T-helper 2 cell (primary cell): Measurements from ENCODE around the gene ARPC4.
A peak's percentile ranks its signal among the peaks of the same experiment; 100 is the strongest.
"Not testable (repeated sequence)": the region's sequence is repeated elsewhere in the genome, so short reads cannot be mapped to it uniquely, and the experiment has no call there.

Experiments
- DNase-seq, 5 experiments: peaks; one replicate each; pipeline versions ENCODE4 v3.0.0 to v3.0.0-alpha.2; 2012 to 2022

Gene ARPC4

GRCh38 chr3:9770276-9770812, 22.5 kb upstream of the ARPC4 start:
- DNase-seq = no peak

GRCh38 chr3:9771007-9771406, 21.9 kb upstream of the ARPC4 start:
- not testable (repeated sequence) for DNase-seq

GRCh38 chr3:9776896-9777693, 15.8 kb upstream of the ARPC4 start:
- DNase-seq = no peak

- DNase-seq = no peak
Observed at GRCh38 chr3:9777694-9778021, 15.2 kb upstream of the ARPC4 start.

- peak in 1 of 5 experiments; percentile 49 for DNase-seq
Observed at GRCh38 chr3:9778143-9779074, 14.5 kb upstream of the ARPC4 start.

- DNase-seq = no peak
Observed at GRCh38 chr3:9779075-9779593, 13.7 kb upstream of the ARPC4 start.

- peak in 2 of 5 experiments; percentile 48 to 84 for DNase-seq
Observed at GRCh38 chr3:9779721-9780457, 13.0 kb upstream of the ARPC4 start.

- no peak for DNase-seq
Observed at GRCh38 chr3:9780458-9780812, 12.4 kb upstream of the ARPC4 start.

GRCh38 chr3:9780910-9781309, 12.0 kb upstream of the ARPC4 start:
- DNase-seq = no peak

GRCh38 chr3:9781551-9781950, 11.3 kb upstream of the ARPC4 start:
- DNase-seq = no peak

GRCh38 chr3:9781978-9782603, 10.8 kb upstream of the ARPC4 start:
- DNase-seq = no peak

- DNase-seq = peak in 1 of 5 experiments; percentile 38
Observed at GRCh38 chr3:9782770-9783169, 10.1 kb upstream of the ARPC4 start.

GRCh38 chr3:9783954-9784353, 8.9 kb upstream of the ARPC4 start:
- no peak for DNase-seq

GRCh38 chr3:9784965-9785364, 7.9 kb upstream of the ARPC4 start:
- no peak for DNase-seq

- DNase-seq = no peak
Observed at GRCh38 chr3:9785602-9786001, 7.3 kb upstream of the ARPC4 start.

GRCh38 chr3:9786209-9786739, 6.6 kb upstream of the ARPC4 start:
- no peak for DNase-seq

GRCh38 chr3:9786825-9787669, 5.8 kb upstream of the ARPC4 start:
- peak in 1 of 5 experiments; percentile 44 for DNase-seq

- peak in 1 of 5 experiments; percentile 81 for DNase-seq
Observed at GRCh38 chr3:9787714-9788113, 5.2 kb upstream of the ARPC4 start.

GRCh38 chr3:9791127-9791526, 1.8 kb upstream of the ARPC4 start:
- DNase-seq = no peak

GRCh38 chr3:9791790-9792404, 985 bp upstream of the ARPC4 start:
- DNase-seq = no peak
